DND-41 (cell line): ENCODE measurements around the gene RPP25.

Source experiments
- CTCF ChIP-seq: IDR thresholded peaks from 2 replicates; pipeline ENCODE4 v1.5.1; 2012; ENCODE audit warnings: borderline replicate concordance, low read length, moderate library complexity, mild to moderate bottlenecking; ENCODE audit not compliant: poor library complexity, severe bottlenecking; ENCODE audit errors: extremely low read depth
- EZH2 ChIP-seq: IDR thresholded peaks from 3 replicates; pipeline ENCODE4 v1.6.1; 2012; ENCODE audit warnings: borderline replicate concordance, low read depth, mild to moderate bottlenecking, moderate library complexity, low read length, inconsistent platforms; ENCODE audit not compliant: severe bottlenecking

DNA sequence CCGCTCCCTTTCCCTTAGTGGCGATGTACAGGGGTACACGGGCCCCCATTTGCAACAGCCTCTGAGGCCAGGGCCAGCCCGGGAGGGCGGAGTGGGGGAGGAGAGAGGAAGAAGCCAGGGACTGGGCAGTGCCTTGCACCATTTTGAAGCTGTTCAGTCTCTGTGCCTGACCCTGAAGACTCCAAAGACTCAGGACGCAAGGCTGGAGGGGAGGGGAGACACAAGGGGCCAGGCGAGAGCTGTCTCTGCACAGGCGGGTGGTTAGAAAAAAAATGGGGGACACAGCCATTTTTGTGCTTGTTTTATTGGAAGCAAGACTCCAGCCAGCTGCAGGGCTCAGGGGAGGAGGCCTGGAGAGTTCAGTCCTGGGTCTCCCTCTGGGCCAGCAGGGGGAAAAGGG lies 1.6 kb downstream of the RPP25 start:
- TF ChIP-seq CTCF (no peak), EZH2 (no peak)
